ENCODE data around the gene IGF2R. TPM values are rescaled to one million over a fixed set of nuclear protein-coding genes. Genes with fewer than 3 reads are reported as not detected.

IGF2R gene
- total and polyA plus RNA-seq, 2 of the 13 experiments (the other 11 are each of a cell fraction or from before 2014, with no cell fraction given) = 38.3 to 70.0 TPM

- BruUV-seq (replicated peaks) = no TSS peak
- no peak overlapping the region for H2AFZ ChIP-seq (ENCODE audit: low read length)
- no peaks in the 10 kb centered on the region for H3K9me3 ChIP-seq (ENCODE audit: low read length)
- no peak overlapping the region for H3K4me2 ChIP-seq (ENCODE audit: low read depth, low read length)
- no peak for DNase-seq (ENCODE audit: low spot score)
- ChIA-PET POLR2A (no interaction called here), CTCF (ENCODE audit: low intra/inter-chr PET ratio, low total read pairs) (no interaction called here)
- H3K4me3 ChIP-seq (replicated peaks in 1 of 3; ENCODE audit: insufficient read depth in 1 of 3, low read depth in 2 of 3, low read length in 3 of 3) = no peak overlapping the region
- TF ChIP-seq ZNF496 (CRISPR knock-in tag; IDR thresholded peaks at IDR 0.05; ENCODE audit: insufficient replicate concordance) (no peak), ZNF3 (CRISPR knock-in tag; IDR thresholded peaks at IDR 0.05) (no peak), TAF1 (CRISPR knock-in tag; IDR thresholded peaks at IDR 0.05) (no peak), HHEX (CRISPR knock-in tag; IDR thresholded peaks at IDR 0.05) (no peak), PPARG (CRISPR knock-in tag; conservative IDR thresholded peaks at IDR 0.05) (no peak), CENPX (CRISPR knock-in tag; IDR thresholded peaks at IDR 0.05) (no peak), SPEN (CRISPR knock-in tag; IDR thresholded peaks at IDR 0.05; ENCODE audit: low read depth) (no peak), MBNL3 (CRISPR knock-in tag; conservative IDR thresholded peaks at IDR 0.05) (no peak), CSRNP2 (CRISPR knock-in tag; conservative IDR thresholded peaks at IDR 0.05; ENCODE audit: low read depth) (no peak), ZBTB21 (CRISPR knock-in tag; IDR thresholded peaks at IDR 0.05) (no peak), ZNF547 (CRISPR knock-in tag; IDR thresholded peaks at IDR 0.05) (no peak), ZNF644 (CRISPR knock-in tag; IDR thresholded peaks at IDR 0.05; ENCODE audit: low read depth) (no peak), SKIL (CRISPR knock-in tag; IDR thresholded peaks at IDR 0.05; ENCODE audit: borderline replicate concordance) (no peak), SRSF9 (IDR thresholded peaks at IDR 0.05; ENCODE audit: borderline replicate concordance, insufficient read depth, low read depth, low read length, poor library complexity, severe bottlenecking) (no peak), ZFP1 (CRISPR knock-in tag; IDR thresholded peaks at IDR 0.05) (no peak), ZNF703 (CRISPR knock-in tag; IDR thresholded peaks at IDR 0.05; ENCODE audit: borderline replicate concordance) (no peak)
- FAIRE-seq = no peak
- H3K79me2 ChIP-seq (ENCODE audit: insufficient read depth, low read length) = no peaks in the 10 kb centered on the region
- H3K27ac ChIP-seq (ENCODE audit: extremely low read length, insufficient read depth, low read length) = no peak overlapping the region
- in situ Hi-C loops (cut with HindIII; ENCODE audit: extremely low pct_ligation_motif_present, low pct_unique_long_range_greater_than_20kb) (no loop called here), intact Hi-C loops (cut with micrococcal nuclease; ENCODE audit: unreplicated experiment) (no loop called here)
- H3K27me3 ChIP-seq (ENCODE audit: control insufficient read depth in 1 of 2, insufficient read depth in 2 of 2, low read length in 2 of 2) = no peaks in the 10 kb centered on the region
- ATAC-seq = no peak
- 99% methylated on average over 8 of the region's 8 CpGs for WGBS (ENCODE audit: low lambda C conversion rate)
- no peaks in the 10 kb centered on the region for H4K20me1 ChIP-seq (ENCODE audit: insufficient read depth, low read length)
- peaks cover 11% of the 10 kb centered on the region for H3K4me1 ChIP-seq (ENCODE audit: insufficient read depth, low read length)
- H3K9ac ChIP-seq (ENCODE audit: insufficient read depth, low read depth, low read length) = no peak overlapping the region
- H3K36me3 ChIP-seq (replicated peaks in 1 of 2; ENCODE audit: control insufficient read depth in 1 of 2, insufficient read depth in 2 of 2, low read length in 2 of 2) = peaks cover 53 to 83% of the 10 kb centered on the region in 2 experiments
Observed at GRCh38 chr6:160082627-160083026, 113.7 kb downstream of the IGF2R start.

Measured in HepG2 (cell line).